Lower leg skin (tissue), 3 donors: Measurements from ENCODE around the gene LMO4.

ENCODE experiments used
- POLR2A ChIP-seq, 2 donors: fragments of 450-650 bp; IDR thresholded peaks; one replicate each; pipeline ENCODE4 v1.6.1; 2016 to 2017; ENCODE audit warnings: antibody characterized with exemption in 2 of 2, mild to moderate bottlenecking in 1 of 2, moderate library complexity in 1 of 2
- TF ChIP-seq, protein P1 (sequence below), 3 donors: fragments of 450-650 bp; IDR thresholded peaks; one replicate each; pipeline ENCODE4 v1.5.1; 2016; ENCODE audit warnings: antibody characterized with exemption in 3 of 3, mild to moderate bottlenecking in 3 of 3, moderate library complexity in 2 of 3

DNA sequence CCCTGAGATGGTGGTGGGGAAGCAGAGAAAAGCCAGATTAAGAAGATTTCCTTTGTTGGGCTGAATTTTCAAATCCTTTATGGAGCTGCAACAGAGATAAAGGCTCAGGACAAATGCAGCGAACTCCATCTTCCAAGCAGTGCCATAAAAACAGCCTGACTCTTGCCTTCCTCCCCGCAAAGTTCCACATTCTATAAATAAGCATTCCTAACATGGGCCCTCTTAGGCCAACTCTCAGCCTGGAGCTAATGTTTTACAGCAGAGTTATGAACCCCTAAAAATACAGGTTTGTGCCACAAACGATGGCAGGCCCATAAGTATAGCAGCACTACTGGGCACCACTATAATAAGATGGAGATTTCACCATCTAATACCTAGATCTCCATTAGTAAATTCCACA is 27.2 kb downstream of the LMO4 start:
- no peak for TF ChIP-seq POLR2A (IDR thresholded peaks at IDR 0.05)
- TF ChIP-seq, protein P1, sequence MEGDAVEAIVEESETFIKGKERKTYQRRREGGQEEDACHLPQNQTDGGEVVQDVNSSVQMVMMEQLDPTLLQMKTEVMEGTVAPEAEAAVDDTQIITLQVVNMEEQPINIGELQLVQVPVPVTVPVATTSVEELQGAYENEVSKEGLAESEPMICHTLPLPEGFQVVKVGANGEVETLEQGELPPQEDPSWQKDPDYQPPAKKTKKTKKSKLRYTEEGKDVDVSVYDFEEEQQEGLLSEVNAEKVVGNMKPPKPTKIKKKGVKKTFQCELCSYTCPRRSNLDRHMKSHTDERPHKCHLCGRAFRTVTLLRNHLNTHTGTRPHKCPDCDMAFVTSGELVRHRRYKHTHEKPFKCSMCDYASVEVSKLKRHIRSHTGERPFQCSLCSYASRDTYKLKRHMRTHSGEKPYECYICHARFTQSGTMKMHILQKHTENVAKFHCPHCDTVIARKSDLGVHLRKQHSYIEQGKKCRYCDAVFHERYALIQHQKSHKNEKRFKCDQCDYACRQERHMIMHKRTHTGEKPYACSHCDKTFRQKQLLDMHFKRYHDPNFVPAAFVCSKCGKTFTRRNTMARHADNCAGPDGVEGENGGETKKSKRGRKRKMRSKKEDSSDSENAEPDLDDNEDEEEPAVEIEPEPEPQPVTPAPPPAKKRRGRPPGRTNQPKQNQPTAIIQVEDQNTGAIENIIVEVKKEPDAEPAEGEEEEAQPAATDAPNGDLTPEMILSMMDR (IDR thresholded peaks at IDR 0.05) = no peak
